ENCODE measurements around the gene LIN28A.
"Not testable (repeated sequence)": the region's sequence is repeated elsewhere in the genome, so short reads cannot be mapped to it uniquely, and the experiment has no call there.

Gene LIN28A, protein sequence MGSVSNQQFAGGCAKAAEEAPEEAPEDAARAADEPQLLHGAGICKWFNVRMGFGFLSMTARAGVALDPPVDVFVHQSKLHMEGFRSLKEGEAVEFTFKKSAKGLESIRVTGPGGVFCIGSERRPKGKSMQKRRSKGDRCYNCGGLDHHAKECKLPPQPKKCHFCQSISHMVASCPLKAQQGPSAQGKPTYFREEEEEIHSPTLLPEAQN

DNA sequence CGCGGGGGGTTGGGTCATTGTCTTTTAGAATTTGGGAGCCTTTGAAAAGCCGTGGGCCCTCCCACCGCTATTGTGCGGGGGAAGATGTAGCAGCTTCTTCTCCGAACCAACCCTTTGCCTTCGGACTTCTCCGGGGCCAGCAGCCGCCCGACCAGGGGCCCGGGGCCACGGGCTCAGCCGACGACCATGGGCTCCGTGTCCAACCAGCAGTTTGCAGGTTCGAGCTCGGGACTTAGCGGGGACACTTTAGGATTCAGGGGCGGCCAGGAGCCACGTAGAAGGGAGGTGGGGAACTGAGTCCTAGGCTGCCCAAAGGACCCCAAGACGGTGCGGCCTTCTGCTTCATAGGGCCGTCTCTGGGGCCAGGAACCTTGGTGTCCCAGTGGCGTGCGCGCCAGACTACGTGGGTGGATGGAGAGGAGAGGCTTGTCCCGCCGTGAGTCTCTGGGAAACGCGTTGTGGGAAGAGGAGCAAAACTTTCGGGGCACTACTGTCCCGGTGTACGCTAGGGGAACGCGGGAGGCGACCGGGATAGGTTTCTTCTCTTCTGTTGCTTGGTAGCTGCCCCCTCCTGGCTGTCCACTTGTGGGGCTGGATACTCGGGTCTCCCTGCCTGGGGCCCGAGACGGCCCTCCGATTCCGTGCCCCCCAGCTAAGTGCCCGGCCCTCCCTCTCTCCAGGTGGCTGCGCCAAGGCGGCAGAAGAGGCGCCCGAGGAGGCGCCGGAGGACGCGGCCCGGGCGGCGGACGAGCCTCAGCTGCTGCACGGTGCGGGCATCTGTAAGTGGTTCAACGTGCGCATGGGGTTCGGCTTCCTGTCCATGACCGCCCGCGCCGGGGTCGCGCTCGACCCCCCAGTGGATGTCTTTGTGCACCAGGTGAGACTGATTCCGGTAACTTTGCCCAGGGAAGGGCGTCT, at the start of gene LIN28A:
Gene LIN28A (plus strand): TSS at position 112 of the 918 bp plus-strand sequence. CDS start 75 bp downstream, at position 187.
- H3K4me1 Mint-ChIP-seq (ENCODE audit: low read depth): peaks cover 19% of the 10 kb centered on the region
- no peak within 1 kb of the TSS for H3K4me3 Mint-ChIP-seq
- H3K36me3 Mint-ChIP-seq (ENCODE audit: low read depth): no peaks in the 10 kb centered on the region
- H3K9me3 Mint-ChIP-seq: no peaks in the 10 kb centered on the region
- H3K27ac Mint-ChIP-seq: no peak within 1 kb of the TSS
- H3K27me3 Mint-ChIP-seq: peaks cover 68% of the 10 kb centered on the region

DNA sequence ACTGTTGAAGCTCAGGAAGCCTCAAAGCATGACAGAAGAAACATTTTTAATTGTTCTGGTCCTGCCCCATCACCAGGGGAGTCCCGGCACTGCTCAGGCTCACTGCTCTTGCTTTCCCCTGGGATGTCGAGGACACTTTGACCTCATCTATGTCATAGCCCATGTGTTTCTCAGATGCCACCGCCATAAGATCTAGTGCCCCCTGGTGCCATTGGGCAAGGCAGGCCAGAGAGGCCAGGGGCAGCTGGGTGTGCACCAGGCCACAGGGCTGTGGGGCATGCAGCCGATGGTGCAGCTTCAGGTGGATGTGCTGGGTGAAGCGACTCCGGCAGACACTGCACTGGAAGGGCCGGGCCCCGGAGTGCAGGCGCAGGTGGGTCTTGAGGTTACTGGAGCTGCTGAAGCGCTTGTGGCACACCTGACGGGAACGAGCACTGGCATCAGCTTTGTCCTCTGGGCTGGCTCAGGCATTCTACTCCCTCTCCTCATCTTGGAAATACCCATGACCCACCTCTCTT, 49.0 kb upstream of the LIN28A start:
- Mint-ChIP-seq H3K4me1 (ENCODE audit: low read depth) (peaks cover 46% of the 10 kb centered on the region), H3K36me3 (ENCODE audit: low read depth) (no peaks in the 10 kb centered on the region), H3K9me3 (no peaks in the 10 kb centered on the region), H3K27me3 (peaks cover 15% of the 10 kb centered on the region), H3K4me3 (no peak overlapping the region), H3K27ac (no peak overlapping the region)

DNA sequence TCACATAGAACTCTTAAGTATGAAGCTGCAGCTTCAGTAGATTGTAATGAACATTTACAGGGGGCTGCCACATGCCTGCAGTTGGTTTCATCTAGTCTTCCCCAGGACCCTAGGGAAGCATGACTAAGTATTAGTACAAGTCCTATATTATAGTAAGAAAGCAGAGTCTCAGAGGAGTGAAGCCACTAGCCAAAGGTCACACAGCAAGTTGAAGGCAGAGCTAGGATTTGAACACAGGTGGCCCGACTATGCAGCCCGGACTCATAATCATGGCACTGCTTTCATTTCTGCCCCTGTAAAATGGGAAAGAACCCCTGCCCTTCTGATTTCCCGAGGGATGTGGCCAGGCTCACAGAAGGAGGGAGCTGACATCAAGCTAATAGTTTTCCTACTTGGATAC, 48.3 kb upstream of the LIN28A start:
- Mint-ChIP-seq H3K27ac (no peak overlapping the region), H3K36me3 (ENCODE audit: low read depth) (no peaks in the 10 kb centered on the region), H3K4me3 (no peak overlapping the region), H3K4me1 (ENCODE audit: low read depth) (peaks cover 46% of the 10 kb centered on the region), H3K9me3 (no peaks in the 10 kb centered on the region), H3K27me3 (peaks cover 15% of the 10 kb centered on the region)

DNA sequence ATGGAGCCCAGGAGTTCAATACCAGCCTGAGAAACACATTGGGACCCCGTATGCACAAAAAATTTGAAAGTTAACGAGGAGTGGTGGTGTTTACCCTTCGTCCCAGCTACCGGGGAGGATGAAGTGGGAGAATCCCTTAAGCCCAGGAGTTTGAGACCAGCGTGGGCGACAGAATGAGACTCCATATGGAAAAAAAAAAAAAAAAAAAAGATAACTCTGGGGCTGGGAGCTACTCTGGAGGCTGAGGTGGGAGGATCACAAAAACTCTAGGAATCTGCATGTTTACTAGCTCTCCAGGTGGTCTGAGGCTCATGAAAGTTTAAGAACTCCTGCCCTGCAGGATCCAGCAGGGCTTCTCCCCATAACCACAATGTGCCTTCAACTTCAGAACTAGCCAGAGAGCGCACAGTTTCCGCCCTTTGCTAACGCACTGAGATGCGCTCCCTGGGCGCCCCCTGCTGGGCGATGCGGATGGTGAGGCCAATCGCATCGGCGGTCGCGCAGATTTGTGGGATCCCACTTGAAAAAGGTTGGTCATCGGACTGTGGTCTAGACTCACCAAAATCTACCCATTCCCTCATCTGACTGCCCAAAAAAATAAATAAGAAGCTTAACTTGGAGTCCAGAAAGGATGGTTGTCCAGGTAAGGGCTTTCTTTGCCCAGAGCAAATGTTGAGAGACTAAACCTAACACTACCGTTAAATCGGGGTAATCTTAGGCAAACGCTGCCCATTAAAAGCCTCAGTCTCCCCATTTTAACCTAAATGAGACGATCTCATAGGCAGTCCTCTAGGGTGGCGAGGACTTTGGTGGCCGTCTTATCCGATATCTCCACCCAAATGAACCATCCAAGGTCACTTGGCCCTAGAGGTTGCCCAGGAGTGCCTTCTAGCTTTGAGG, 46.8 kb upstream of the LIN28A start:
- Mint-ChIP-seq H3K4me3 (no peak overlapping the region), H3K27ac (peak overlapping the region; percentile 31), H3K36me3 (ENCODE audit: low read depth) (no peaks in the 10 kb centered on the region), H3K27me3 (peaks cover 15% of the 10 kb centered on the region), H3K4me1 (ENCODE audit: low read depth) (peaks cover 42% of the 10 kb centered on the region), H3K9me3 (no peaks in the 10 kb centered on the region)

DNA sequence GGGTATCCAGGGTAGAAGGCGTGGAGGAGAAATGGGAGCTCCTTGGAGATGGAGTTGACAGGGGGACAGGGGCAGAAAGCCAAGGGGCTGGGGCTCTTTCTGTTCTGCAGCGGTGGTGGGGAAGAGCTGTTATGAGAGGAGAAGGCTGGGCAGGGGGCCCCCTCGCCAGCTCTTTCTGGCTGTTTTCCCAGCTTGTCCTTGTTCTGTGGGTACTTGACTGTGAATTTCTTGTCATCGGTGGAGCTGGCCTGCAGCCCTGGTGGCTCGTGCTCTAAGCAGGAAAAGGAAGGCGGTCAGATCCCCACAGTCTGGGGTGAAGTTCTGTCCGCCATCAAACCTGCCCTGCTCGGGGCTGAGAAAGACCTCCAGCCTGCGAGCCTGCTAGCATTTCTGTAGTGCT, 45.7 kb upstream of the LIN28A start:
- H3K4me1 Mint-ChIP-seq (ENCODE audit: low read depth): peaks cover 34% of the 10 kb centered on the region
- H3K27ac Mint-ChIP-seq: no peak overlapping the region
- H3K36me3 Mint-ChIP-seq (ENCODE audit: low read depth): no peaks in the 10 kb centered on the region
- H3K4me3 Mint-ChIP-seq: no peak overlapping the region
- H3K27me3 Mint-ChIP-seq: peaks cover 7% of the 10 kb centered on the region
- no peaks in the 10 kb centered on the region for H3K9me3 Mint-ChIP-seq

DNA sequence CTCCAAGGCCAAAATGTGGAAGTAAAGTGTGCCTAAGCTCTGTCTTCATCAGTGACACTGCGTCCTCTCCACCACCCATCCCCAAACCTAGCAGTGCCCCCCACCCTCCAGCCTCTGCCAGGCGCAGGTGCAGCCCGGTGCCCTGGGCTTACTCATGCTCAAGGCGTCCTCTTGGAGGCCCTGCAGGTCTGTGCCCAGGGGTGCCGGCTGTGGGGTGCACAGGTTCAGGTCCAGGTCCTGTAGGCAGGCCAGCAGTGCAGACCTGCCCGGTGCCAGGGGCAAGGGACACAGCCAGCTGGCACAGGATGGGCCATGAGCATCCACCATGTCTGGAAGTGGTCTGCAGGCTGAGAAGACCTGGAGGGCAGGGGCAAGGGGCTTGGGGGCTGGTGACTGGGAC, 43.2 kb upstream of the LIN28A start:
- H3K36me3 Mint-ChIP-seq (ENCODE audit: low read depth): peaks cover 5% of the 10 kb centered on the region
- H3K4me1 Mint-ChIP-seq (ENCODE audit: low read depth): peaks cover 51% of the 10 kb centered on the region
- H3K4me3 Mint-ChIP-seq: no peak overlapping the region

DNA sequence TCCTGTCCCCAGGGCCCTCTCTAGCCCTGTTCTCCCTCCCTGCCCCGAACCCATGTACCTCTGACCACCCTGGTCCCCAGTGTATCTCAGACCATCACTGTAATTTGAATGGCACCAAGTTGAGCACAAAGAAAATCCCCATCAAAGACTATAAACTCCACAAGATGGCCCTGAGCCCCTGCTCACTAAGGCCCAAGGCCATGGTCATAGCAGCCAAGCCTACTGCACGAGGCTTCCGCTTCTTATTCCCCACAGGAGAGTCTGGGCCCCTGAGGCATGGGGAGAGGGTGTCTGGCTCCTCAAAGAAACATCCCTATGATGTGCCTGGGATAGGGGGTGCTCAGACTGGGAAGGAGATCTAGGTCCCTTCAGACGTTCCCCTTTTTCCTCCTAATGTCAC, 42.6 kb upstream of the LIN28A start:
- Mint-ChIP-seq H3K27ac (no peak overlapping the region), H3K36me3 (ENCODE audit: low read depth) (peaks cover 5% of the 10 kb centered on the region), H3K9me3 (no peaks in the 10 kb centered on the region), H3K4me3 (no peak overlapping the region), H3K27me3 (no peaks in the 10 kb centered on the region), H3K4me1 (ENCODE audit: low read depth) (peaks cover 53% of the 10 kb centered on the region)

More for the DNA sequence above, 43.2 kb upstream of the LIN28A start:
- H3K9me3 Mint-ChIP-seq: no peaks in the 10 kb centered on the region
- no peaks in the 10 kb centered on the region for H3K27me3 Mint-ChIP-seq
- no peak overlapping the region for H3K27ac Mint-ChIP-seq

DNA sequence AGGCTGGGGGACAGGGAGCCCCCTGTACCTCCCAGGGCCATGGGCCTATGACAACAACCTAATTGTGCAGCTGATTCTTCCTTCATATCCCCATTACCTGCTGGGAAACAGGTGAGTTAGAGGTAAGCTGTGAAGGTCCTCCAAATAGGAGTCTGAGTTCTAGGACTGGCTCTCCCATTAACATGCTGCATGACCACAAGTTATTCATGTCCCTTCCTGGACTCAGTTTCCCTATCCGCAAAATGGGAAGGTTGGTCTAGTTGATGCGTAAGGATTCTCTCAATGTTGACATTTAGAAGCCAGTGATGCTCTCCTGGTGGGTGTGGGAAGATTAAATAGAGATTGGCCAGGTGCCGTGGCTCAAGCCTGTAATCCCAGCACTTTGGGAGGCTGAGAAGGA, 42.1 kb upstream of the LIN28A start:
- Mint-ChIP-seq H3K27ac (no peak overlapping the region), H3K4me1 (ENCODE audit: low read depth) (peaks cover 53% of the 10 kb centered on the region), H3K27me3 (no peaks in the 10 kb centered on the region), H3K4me3 (no peak overlapping the region), H3K9me3 (no peaks in the 10 kb centered on the region), H3K36me3 (ENCODE audit: low read depth) (peaks cover 5% of the 10 kb centered on the region)

DNA sequence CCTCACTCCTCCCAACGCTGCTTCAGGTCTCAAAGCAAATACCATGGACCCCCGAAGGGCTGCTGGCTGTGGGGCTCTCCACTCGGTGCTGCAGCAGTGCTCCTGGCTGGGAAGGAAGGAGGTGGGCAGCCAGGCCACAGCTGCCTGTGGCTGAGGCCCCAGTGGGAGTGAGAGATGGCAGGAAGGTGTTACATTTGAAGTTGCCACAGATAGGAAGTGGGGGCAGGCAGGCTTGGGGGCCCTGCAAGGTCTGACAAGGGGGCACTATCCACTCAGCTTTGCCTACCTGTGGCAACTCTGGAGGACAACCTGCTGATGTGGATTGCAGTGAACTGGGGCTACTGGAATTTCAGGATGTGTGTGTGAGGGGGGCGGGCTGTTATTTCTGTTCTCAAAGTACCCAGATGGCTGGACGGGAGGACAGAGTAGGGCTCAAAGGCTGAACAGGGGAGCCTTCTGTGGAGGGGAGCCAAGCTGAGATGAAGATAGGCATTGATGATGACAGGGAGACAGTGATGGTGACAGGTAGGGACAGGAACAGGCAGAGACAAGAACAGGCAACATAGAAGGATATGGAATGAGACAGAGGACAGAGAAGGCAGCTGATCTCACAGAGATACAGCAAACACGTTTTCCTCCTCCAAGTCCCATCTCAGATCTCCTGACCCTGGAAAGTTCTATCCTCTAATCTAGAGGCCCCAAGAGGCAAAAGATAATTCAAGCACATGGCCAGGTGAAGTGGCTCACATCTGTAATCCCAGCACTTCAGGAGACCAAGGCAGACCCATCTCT, 39.8 kb upstream of the LIN28A start:
- H3K27ac Mint-ChIP-seq: peak overlapping the region; percentile 60
- H3K27me3 Mint-ChIP-seq: no peaks in the 10 kb centered on the region
- peaks cover 5% of the 10 kb centered on the region for H3K36me3 Mint-ChIP-seq (ENCODE audit: low read depth)
- H3K9me3 Mint-ChIP-seq: no peaks in the 10 kb centered on the region
- peak overlapping the region; percentile 63 for H3K4me3 Mint-ChIP-seq
- H3K4me1 Mint-ChIP-seq (ENCODE audit: low read depth): peaks cover 62% of the 10 kb centered on the region

DNA sequence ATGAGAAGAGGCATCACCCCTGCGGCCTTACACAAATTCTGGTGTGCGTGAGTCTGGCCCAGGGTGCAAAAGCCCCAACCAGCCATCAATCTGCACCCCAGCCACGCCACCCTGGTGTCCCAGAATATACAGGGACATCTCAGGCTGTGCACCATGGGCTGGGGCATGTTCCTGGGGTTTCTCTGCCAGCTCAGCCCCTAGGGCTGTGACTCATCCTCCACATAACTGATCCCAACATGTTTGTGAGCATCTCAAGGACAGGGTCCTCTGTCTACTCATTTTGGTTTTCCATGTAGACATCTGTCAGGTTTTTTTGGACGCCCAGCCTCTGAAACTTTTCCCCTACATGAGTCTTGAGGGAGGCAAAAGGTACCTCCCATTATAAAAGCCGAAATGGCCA, 38.6 kb upstream of the LIN28A start:
- peaks cover 74% of the 10 kb centered on the region for H3K4me1 Mint-ChIP-seq (ENCODE audit: low read depth)
- peaks cover 5% of the 10 kb centered on the region for H3K9me3 Mint-ChIP-seq
- no peaks in the 10 kb centered on the region for H3K27me3 Mint-ChIP-seq
- peak overlapping the region; percentile 28 for H3K27ac Mint-ChIP-seq
- peaks cover 5% of the 10 kb centered on the region for H3K36me3 Mint-ChIP-seq (ENCODE audit: low read depth)
- no peak overlapping the region for H3K4me3 Mint-ChIP-seq

DNA sequence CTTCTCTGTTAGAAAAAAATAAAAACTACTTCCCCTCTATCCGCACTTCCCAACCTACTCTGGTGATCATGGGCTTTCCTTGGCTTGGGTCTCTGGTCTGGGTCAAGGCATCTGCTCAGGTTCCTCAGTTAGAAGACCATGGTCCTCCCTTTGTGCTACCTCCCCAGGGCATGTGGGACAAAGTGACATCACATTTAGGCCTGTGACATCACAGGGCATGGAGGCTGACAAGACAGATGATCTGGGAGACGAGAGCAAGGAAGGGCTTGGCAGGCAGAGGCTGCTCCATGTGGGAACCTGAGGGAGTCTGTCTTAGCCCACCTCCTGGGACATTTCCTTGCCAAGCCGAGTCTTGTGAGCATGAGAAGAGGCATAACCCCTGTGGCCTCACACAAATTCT, 38.0 kb upstream of the LIN28A start, which contains the start of gene ZNF683:
Gene ZNF683 (minus strand): TSS at position 140 of the 400 bp plus-strand sequence. CDS start 4,179 bp downstream, outside the sequence.
- H3K9me3 Mint-ChIP-seq; H3K27me3 Mint-ChIP-seq; H3K36me3 Mint-ChIP-seq (ENCODE audit: low read depth): not testable (repeated sequence)
- H3K4me3 Mint-ChIP-seq: peak within 1 kb of the TSS; percentile 51
- H3K27ac Mint-ChIP-seq: peak within 1 kb of the TSS; percentile 78
- H3K4me1 Mint-ChIP-seq (ENCODE audit: low read depth): peaks cover 80% of the 10 kb centered on the region

DNA sequence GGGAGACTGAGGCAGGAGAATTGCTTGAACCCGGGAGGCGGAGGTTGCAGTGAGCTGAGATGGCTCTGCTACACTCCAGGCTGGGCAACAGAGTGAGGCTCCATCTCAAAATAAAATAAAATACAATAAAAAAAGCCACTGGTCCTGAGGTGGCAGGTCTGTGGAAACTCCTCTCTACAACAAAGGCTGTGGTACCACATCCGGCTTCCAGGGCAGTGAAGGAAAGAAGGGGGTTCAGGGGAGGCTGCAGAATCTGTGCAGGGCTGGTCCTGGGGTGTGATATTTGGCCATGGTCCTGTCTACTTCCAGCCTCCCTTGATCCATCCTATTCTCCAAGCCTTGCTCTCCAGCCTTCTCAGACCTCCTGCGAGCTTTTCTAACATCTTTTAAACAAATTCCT, 37.3 kb upstream of the LIN28A start:
- Mint-ChIP-seq H3K9me3 (peaks cover 5% of the 10 kb centered on the region), H3K4me3 (peak overlapping the region; percentile 51), H3K27me3 (no peaks in the 10 kb centered on the region), H3K36me3 (ENCODE audit: low read depth) (peaks cover 5% of the 10 kb centered on the region), H3K4me1 (ENCODE audit: low read depth) (peaks cover 87% of the 10 kb centered on the region), H3K27ac (peak overlapping the region; percentile 78)

DNA sequence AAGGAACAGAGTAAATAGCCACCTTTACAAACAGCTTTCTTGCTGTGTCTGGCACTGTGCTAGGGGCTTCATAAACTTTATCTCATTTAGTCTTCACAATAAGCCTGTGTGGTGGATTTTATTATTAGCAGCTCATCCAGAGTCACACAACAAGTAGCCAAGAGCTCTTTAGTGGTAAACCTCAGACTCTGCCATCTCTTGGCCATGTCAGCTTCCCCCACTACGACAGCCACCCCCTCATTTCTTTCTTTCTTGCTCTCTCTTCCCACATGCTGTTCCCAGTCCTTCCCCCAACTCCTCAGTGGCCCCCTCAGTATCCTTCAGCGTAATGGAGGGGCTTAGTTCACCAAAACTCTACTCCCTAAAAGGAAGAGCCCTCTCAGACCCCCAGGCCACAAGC, 36.8 kb upstream of the LIN28A start:
- peaks cover 5% of the 10 kb centered on the region for H3K9me3 Mint-ChIP-seq
- peaks cover 5% of the 10 kb centered on the region for H3K36me3 Mint-ChIP-seq (ENCODE audit: low read depth)
- no peaks in the 10 kb centered on the region for H3K27me3 Mint-ChIP-seq
- peaks cover 92% of the 10 kb centered on the region for H3K4me1 Mint-ChIP-seq (ENCODE audit: low read depth)
- peak overlapping the region; percentile 51 for H3K4me3 Mint-ChIP-seq
- H3K27ac Mint-ChIP-seq: peak overlapping the region; percentile 78

DNA sequence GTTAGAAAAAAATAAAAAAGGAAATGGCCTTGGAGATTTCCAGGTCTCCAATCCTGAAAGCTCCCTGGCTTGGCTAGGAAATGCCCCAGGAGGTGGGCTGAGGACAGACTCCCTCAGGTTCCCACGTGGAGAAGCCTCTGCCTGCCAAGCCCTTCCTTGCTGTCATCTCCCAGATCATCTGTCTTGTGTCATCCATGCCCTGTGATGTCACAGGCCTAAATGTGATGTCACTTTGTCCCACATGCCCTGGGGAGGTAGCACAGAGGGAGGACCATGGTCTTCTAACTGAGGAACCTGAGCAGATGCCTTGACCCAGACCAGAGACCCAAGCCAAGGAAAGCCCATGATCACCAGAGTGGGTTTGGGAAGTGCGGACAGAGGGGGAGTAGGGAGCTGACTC, 36.3 kb upstream of the LIN28A start:
- peaks cover 98% of the 10 kb centered on the region for H3K4me1 Mint-ChIP-seq (ENCODE audit: low read depth)
- H3K27me3 Mint-ChIP-seq; H3K9me3 Mint-ChIP-seq; H3K36me3 Mint-ChIP-seq (ENCODE audit: low read depth): not testable (repeated sequence)
- H3K27ac Mint-ChIP-seq: peak overlapping the region; percentile 78
- peak overlapping the region; percentile 51 for H3K4me3 Mint-ChIP-seq
